Tibial nerve (tissue), 4 donors: ENCODE data around the gene FMNL2. TPM values are rescaled to one million over a fixed set of nuclear protein-coding genes. Genes with fewer than 3 reads are reported as not detected.
A peak's percentile ranks its signal among the peaks of the same experiment; 100 is the strongest.

Experiments
- DNase-seq, 2 donors: peaks; one replicate each; pipeline ENCODE4 v3.0.0-alpha.2; 2019; ENCODE audit warnings: low spot score in 2 of 2
- H3K27ac ChIP-seq, 4 donors: fragments of 200-600 bp; sonication (generic) in 3 of 4; one replicate each; pipeline ENCODE4 v1.5.1; 2017 to 2019; ENCODE audit warnings: mild to moderate bottlenecking in 1 of 4
- H3K27me3 ChIP-seq, 2 donors: fragments of 200-600 bp; sonication (generic) in 1 of 2; one replicate each; pipeline versions ENCODE4 v1.5.1 to v1.6.0; 2017 to 2019
- H3K36me3 ChIP-seq, 3 donors: fragments of 200-600 bp; sonication (generic); one replicate each; pipeline ENCODE4 v1.5.1; 2018 to 2019
- H3K4me1 ChIP-seq, 4 donors: fragments of 200-600 bp; sonication (generic) in 3 of 4; one replicate each; pipeline ENCODE4 v1.5.1; 2017 to 2019
- H3K4me3 ChIP-seq, 4 donors: fragments of 200-600 bp; sonication (generic) in 3 of 4; one replicate each; pipeline ENCODE4 v1.5.1; 2017 to 2019; ENCODE audit warnings: mild to moderate bottlenecking in 1 of 4, moderate library complexity in 1 of 4
- H3K9me3 ChIP-seq, 4 donors: fragments of 200-600 bp; sonication (generic) in 3 of 4; one replicate each; pipeline ENCODE4 v1.5.1; 2017 to 2019
- CTCF ChIP-seq, 5 experiments: fragments of 200-600 bp in 3 of 5; fragments of 450-650 bp in 2 of 5; sonication (generic) in 3 of 5; IDR thresholded peaks; one replicate each; pipeline ENCODE4 v1.5.1; 2016 to 2019; ENCODE audit warnings: antibody characterized with exemption in 5 of 5, mild to moderate bottlenecking in 3 of 5, moderate library complexity in 2 of 5
- EP300 ChIP-seq, 2 donors: sonication (generic); formaldehyde crosslinking; IDR thresholded peaks; one replicate each; pipeline ENCODE4 v1.6.1; 2017; ENCODE audit warnings: antibody characterized with exemption in 2 of 2, mild to moderate bottlenecking in 1 of 2
- POLR2A ChIP-seq, 2 donors: fragments of 450-650 bp; IDR thresholded peaks; one replicate each; pipeline ENCODE4 v1.6.1; 2017; ENCODE audit warnings: antibody characterized with exemption in 2 of 2, mild to moderate bottlenecking in 2 of 2, moderate library complexity in 2 of 2
- WGBS, 2 donors: methylation state at CpG; one replicate each; pipeline ENCODE4 v1.1.5; 2018; 5-methylcytosine and 5-hydroxymethylcytosine counted together
- total RNA-seq, 4 donors: library from RNA; depleted of rRNA; stranded (reverse); fragments of >200 nt; gene quantifications; one replicate each; pipeline ENCODE4 v1.1.0, GENCODE V29; 2016

Gene FMNL2
- total RNA-seq, 4 donors from 2014 or later, result 94.5 to 131 (median 98.1) TPM

GRCh38 chr2:152573168-152573567, 238.2 kb downstream of the FMNL2 start:
- DNase-seq, result peak in 1 of 2 donors; percentile 40
- 59 to 72% methylated on average over 4 of the region's 4 CpGs for WGBS, 2 donors
- Histone ChIP-seq H3K4me3 (no peak overlapping the region), H3K27ac (peak overlapping the region in 1 of 4 donors; percentile 18), H3K9me3 (no peaks in the 10 kb centered on the region), H3K27me3 (no peaks in the 10 kb centered on the region), H3K4me1 (peaks cover 0 to 34% (median 14%) of the 10 kb centered on the region in 4 donors), H3K36me3 (no peaks in the 10 kb centered on the region)
- TF ChIP-seq CTCF (IDR thresholded peaks at IDR 0.05), result no peak
- TF ChIP-seq EP300 (IDR thresholded peaks at IDR 0.05), result peak in 1 of 2 donors; percentile 64

GRCh38 chr2:152577579-152577978, 242.6 kb downstream of the FMNL2 start:
- Histone ChIP-seq H3K27ac (peak overlapping the region in 1 of 4 donors; percentile 41), H3K36me3 (no peaks in the 10 kb centered on the region), H3K4me1 (peaks cover 0 to 46% (median 15%) of the 10 kb centered on the region in 4 donors), H3K9me3 (no peaks in the 10 kb centered on the region), H3K4me3 (no peak overlapping the region), H3K27me3 (no peaks in the 10 kb centered on the region)
- TF ChIP-seq EP300 (IDR thresholded peaks at IDR 0.05) (no peak), POLR2A (IDR thresholded peaks at IDR 0.05) (no peak), CTCF (IDR thresholded peaks at IDR 0.05) (no peak)
- WGBS, 2 donors, result 32 to 39% methylated on average over 1 of the region's 1 CpG
- DNase-seq, result no peak

GRCh38 chr2:152578573-152578972, 243.6 kb downstream of the FMNL2 start:
- no peak for TF ChIP-seq CTCF (IDR thresholded peaks at IDR 0.05)
- TF ChIP-seq EP300 (IDR thresholded peaks at IDR 0.05), result no peak
- no peak for TF ChIP-seq POLR2A (IDR thresholded peaks at IDR 0.05)
- Histone ChIP-seq H3K4me3 (no peak overlapping the region), H3K27me3 (no peaks in the 10 kb centered on the region), H3K27ac (peak overlapping the region in 1 of 4 donors; percentile 51), H3K9me3 (no peaks in the 10 kb centered on the region), H3K36me3 (no peaks in the 10 kb centered on the region), H3K4me1 (peaks cover 0 to 54% (median 11%) of the 10 kb centered on the region in 4 donors)
- 89 to 92% methylated on average over 4 of the region's 4 CpGs for WGBS, 2 donors
- no peak for DNase-seq

- no peak for DNase-seq
- peaks cover 1 to 74% (median 18%) of the 10 kb centered on the region in 4 donors for H3K4me1 ChIP-seq
These were observed 245.7 kb downstream of the FMNL2 start for GRCh38 chr2:152580714-152581113.

GRCh38 chr2:152581360-152581759, 246.4 kb downstream of the FMNL2 start:
- no peak for DNase-seq

More at GRCh38 chr2:152580714-152581113, 245.7 kb downstream of the FMNL2 start:
- Histone ChIP-seq H3K27me3 (no peaks in the 10 kb centered on the region), H3K27ac (peak overlapping the region in 2 of 4 donors; percentile 51 to 60), H3K9me3 (no peaks in the 10 kb centered on the region), H3K4me3 (no peak overlapping the region), H3K36me3 (no peaks in the 10 kb centered on the region)
- TF ChIP-seq CTCF (IDR thresholded peaks at IDR 0.05) (no peak), POLR2A (IDR thresholded peaks at IDR 0.05) (no peak), EP300 (IDR thresholded peaks at IDR 0.05) (no peak)
- 22 to 32% methylated on average over 3 of the region's 3 CpGs for WGBS, 2 donors

More at GRCh38 chr2:152581360-152581759, 246.4 kb downstream of the FMNL2 start:
- no peaks in the 10 kb centered on the region for H3K36me3 ChIP-seq
- H3K9me3 ChIP-seq, result no peaks in the 10 kb centered on the region
- H3K27ac ChIP-seq, result peak overlapping the region in 2 of 4 donors; percentile 51 to 60
- no peak overlapping the region for H3K4me3 ChIP-seq
- WGBS, 2 donors, result 63 to 68% methylated on average over 11 of the region's 11 CpGs
- H3K27me3 ChIP-seq, result no peaks in the 10 kb centered on the region
- no peak for TF ChIP-seq CTCF (IDR thresholded peaks at IDR 0.05)
- H3K4me1 ChIP-seq, result peaks cover 4 to 78% (median 22%) of the 10 kb centered on the region in 4 donors
